GM21717 (cell line): ENCODE results near the gene RPL5.

Experiments
- ATAC-seq: cut with Tn5 transposase; IDR thresholded peaks from one replicate; pipeline ENCODE4 v1.9.1; 2021; ENCODE audit warnings: mild to moderate bottlenecking, moderate library complexity; ENCODE audit not compliant: unreplicated experiment

RPL5 gene

DNA sequence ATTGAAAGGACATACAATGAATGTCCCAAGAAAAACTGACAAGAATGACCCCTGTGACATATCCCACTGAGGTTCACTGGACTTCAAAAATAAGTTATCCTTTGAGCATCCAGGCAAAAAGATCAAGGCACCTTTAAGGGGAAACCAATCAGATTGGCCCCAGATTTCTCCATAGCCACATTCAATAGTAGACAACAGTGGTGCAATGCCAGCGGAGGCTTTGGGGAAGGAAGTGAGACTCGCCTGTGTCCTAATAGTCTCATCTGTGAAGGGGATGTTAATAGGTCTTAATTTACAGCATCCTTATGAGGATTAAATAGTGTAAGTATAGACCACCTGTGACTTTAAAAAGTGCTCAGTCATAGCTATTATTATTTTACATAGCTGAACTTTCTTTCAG lies 21.5 kb downstream of the RPL5 start:
- ATAC-seq = no peak

DNA sequence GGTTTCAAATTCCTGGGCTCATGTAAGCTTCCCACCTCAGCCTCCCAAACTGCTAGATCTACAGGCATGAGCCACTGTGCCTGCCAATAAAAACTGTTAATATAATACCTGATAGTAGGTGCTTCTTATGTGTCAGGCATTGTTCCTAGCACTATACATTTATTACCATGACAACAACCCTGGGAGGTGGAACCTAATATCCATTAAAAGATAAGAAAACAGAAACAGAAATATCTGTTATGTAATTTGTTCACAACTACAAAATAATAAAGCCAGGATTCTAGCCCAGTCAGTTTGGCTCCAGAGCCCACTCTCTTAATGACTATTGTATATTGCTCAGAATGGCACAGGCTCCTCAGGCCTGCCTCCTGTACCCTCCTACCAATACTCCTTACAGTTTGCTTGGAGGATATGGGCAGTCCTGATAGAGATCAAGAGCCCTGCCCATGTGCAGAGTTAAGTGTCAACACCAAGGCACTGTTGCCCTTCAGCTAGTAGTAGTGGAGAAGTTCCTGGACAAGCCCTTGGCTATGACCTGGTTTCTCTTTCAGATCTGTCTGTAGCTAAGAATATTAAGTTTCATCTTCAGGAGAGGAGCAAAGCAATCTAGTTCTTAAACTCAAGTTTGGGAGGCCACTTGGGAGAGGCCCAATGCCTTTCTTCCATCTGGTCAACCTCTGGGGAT lies 22.4 kb downstream of the RPL5 start:
- no peak for ATAC-seq

DNA sequence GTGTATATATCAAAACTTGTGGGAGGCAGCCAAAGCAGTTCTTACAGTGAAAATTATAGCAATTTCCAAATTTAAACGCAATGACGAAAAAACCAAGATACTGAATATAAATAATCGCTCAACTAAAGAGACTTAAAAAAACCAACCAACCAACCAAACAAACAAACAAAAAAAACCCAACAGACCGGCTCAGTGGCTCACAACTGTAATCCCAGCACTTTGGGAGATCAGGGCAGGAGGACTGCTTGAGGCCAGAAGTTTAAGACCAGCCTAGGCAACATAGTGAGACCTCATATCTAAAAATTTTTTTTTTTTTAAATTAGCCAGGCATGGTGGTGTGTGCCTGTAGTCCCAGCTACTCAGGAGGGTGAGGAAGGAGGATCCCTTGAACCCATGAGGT lies 23.4 kb downstream of the RPL5 start:
- ATAC-seq = no peak

- ATAC-seq = no peak
Observed at GRCh38 chr1:92857817-92858216, 26.0 kb downstream of the RPL5 start.

DNA sequence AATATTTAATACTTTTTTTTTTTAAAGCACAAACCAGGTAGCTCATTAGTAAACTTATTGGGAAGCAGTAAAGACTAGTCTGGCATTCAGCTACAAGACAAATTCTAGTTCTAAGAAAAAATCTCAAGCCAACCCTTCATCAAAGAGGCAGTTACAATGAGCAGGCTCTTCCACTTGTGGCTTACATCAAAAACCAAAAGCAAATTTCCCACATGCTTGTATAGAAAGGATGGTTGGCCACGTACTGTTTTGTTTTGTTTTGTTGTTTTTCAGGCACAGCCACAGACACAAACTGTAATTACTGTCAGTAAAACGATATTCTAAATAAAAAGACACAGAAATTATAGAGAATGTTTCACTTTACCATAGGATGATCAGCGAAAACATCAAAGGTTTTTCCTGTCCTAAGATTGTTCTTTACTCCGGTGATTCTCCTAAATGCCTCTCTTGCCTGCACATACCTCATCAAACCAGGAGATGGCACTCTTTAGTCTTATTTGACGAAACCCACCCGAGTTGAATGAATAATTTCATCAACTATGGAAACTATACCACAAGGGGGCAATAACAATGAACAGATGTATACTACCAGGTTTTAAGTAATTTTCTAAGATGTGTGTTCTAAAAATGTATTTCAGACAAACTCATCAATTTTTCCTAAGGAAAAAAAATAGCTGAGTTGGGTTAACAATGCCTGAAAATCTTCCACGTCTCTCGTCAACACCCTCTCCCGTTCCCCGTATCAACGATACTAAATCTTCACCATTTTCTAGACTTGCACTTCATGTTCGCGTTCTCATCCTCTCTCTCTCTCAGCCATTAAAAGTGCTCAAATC lies 26.9 kb downstream of the RPL5 start:
- ATAC-seq = no peak

- ATAC-seq = no peak
Observed at GRCh38 chr1:92859400-92860039, 27.7 kb downstream of the RPL5 start.

DNA sequence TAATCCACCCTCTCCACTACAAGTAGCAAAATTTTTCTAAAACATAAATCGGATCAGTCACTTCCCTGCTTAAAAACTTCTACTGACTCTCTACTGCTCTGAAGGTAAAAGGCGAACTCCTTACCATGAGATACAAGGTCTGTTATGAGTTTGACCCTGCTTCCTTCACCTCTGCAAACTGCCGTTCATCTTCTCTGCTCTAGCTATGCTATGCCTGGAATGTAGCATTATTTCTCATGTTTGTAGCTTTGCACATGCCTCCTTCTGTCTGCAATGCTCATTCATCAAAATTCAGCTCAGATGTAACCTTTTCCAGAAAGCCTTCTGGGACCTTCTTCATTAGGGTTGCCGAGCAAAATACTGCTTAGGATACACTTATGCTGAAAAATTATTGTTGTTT lies 30.8 kb downstream of the RPL5 start:
- ATAC-seq = no peak

DNA sequence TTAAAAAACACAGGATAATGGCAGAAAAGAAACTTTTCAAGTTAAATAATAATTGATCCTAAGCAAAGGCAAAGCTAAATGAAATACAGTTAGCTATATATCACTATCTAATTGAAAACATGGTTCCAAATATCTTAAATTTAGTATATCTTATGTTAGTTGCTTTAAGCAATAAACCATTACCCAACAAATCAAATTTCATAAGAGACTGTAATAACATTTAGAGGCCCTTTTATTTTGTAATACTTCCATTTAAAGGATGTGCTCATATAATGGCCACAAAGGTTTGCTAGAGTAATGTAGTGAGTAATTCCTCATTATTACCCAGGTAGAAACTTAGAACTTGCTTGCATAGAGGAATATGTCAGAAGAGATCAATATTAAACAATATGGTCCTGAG lies 32.3 kb downstream of the RPL5 start:
- no peak for ATAC-seq

GRCh38 chr1:92870591-92870990 lies 38.8 kb downstream of the RPL5 start:
- no peak for ATAC-seq

DNA sequence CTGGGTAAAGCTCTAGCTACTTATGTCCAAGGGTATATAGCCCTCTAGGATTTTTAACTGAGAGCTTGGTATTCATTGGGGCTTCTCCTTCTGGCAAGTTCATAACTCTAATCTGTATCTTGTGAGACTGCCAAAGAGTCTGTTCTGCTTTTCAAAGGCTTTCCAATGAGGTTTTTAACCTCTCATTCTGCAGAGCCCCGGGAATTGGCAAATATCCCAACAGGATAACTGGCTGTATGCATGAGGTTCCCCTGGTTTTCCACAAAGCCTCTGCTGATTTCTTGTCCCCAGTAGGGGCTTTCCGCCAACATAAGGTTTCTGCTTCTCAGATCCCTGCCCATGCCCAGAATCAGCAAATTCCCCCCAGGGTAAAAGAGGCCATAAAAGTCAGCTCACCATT lies 40.9 kb downstream of the RPL5 start:
- ATAC-seq = no peak

GRCh38 chr1:92874987-92875386 lies 43.1 kb downstream of the RPL5 start:
- no peak for ATAC-seq

- ATAC-seq = no peak
Observed at GRCh38 chr1:92876351-92876750, 44.5 kb downstream of the RPL5 start.

DNA sequence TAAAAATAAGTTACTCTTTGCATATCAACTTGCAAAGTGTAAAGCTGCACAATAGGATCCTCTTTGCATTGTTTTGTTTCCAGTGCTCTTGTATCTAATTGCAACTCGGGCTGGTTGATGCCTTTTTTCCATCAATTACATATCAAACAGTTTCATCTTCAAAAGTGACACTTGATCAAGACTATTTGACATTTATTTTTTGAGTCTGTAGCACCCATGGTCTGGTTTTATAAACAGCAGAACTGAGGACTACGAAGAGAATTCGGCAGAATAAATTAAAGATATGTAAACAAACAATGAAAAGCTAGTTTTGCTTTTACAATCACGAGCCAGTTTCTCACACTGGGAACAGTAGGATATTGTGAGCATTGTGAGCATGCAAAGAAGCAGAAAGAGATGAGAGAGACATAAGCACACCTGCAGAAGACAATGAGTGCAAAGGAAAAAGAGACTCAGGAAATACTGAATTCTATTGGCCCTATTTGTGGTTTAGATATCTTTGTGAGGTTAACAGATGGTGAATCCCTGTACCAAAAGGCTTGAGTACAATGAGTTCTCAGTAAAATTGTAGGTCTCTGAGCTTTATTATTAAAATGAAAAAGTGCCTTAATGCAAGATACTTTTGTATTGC lies 45.4 kb downstream of the RPL5 start:
- no peak for ATAC-seq

DNA sequence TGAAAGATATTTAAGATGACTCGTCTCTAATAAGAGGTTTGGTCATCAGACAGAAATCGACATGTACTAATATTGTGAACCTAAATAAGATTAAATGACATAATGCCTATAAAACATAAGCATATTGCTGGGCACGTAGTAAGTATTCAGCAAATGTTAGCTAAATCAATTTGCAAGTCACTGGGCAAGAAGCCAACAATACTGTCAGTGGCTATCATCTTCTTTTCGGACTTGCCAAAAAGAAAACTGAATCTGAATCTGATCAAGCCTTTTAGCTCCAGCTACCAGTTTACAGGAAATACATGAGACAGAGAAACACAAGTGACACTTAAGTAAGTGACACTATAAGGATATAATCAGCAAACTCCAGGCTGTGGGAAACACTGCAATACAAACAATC lies 46.0 kb downstream of the RPL5 start:
- no peak for ATAC-seq

DNA sequence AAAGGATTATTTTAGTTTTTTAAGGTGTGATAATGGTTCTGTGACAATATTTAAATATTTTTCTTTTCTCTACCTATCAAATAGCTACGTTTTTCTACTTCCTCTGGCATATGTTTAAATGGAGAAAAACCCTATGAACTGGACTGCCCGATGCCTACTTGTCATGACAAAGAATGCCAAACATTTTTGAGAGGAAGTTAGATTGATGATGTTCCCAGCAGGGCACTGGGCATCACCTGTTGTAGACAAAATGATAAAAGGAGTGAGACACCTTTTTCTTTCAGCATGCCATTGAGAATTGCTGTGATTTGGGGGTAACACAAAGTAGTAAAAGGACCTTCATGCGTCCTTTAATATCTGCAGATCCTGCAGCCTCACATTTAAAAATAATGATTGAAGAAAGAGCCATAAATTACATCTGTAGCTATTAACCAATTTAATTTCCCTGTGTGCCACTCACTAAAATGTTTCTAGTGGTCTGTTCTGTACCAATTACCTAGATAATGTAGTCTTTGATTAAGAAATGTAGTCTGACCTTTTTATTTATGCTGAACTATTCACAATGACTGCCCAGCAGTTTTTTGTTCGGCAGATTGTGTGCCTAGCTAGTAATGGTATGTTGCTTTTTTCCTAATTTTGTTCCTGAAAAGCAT lies 47.6 kb downstream of the RPL5 start:
- ATAC-seq = no peak

DNA sequence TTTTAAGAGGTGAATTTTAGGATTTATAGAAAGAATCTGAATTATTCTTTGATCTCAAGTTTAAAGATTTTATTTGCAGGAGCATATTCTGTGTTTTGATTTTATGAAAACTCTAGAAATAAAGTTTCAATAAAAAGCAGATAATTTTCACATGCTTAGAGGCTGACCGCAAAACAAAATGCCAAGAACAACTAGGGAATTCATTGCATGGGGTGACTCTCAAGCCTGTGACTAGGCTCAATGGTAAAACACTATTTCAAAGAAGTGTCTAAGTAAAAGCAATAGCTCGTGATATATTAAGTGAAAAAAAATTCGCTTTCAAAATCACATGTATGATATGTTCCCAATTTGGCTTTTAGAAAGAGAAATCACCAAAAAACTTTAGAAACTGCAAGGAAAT lies 49.6 kb downstream of the RPL5 start:
- ATAC-seq = no peak

- ATAC-seq = no peak
Observed at GRCh38 chr1:92882819-92883218, 51.0 kb downstream of the RPL5 start.

GRCh38 chr1:92883297-92883696 lies 51.5 kb downstream of the RPL5 start:
- ATAC-seq = no peak

DNA sequence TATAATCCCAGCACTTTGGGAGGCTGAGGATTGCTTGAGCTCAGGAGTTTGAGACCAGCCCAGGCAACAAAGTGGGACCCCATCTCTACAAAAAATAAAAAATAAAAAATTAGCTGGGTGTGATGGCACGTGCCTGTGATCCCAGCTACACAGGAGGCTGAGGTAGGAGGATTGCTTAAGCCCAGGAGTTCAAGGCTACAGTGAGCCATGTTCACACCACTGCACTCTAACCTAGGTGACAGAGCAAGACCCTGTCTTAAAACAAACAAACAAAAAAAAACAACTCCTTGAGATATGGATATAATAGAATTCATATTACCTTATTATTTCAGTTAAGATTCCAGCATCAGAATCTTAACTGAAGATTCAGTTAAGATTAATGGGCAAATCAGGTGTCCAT lies 52.4 kb downstream of the RPL5 start:
- ATAC-seq = no peak

DNA sequence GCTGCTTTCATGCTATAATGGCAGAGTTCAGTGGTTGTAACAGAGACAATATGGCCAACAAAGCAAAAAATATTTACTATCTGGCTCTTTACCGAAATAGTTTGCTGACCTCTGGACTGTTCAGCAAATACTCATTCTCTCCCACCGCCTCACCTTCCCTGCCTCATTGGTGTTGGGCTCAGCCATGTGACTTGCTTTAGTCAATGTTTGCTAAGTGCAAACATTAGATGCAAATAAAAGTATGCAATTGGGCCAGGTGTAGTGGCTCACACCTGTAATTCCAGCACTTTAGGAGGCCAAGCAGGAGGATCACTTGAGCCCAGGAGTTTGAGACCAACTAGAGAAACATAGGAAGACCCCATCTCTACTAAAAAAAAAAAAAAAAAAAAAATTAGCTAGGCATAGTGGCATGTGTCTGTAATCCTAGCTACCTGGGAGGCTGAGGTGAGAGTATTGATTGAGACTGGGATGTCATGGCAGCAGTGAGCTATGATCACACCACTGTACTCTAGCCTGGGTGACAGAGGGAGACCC lies 55.1 kb downstream of the RPL5 start:
- no peak for ATAC-seq

DNA sequence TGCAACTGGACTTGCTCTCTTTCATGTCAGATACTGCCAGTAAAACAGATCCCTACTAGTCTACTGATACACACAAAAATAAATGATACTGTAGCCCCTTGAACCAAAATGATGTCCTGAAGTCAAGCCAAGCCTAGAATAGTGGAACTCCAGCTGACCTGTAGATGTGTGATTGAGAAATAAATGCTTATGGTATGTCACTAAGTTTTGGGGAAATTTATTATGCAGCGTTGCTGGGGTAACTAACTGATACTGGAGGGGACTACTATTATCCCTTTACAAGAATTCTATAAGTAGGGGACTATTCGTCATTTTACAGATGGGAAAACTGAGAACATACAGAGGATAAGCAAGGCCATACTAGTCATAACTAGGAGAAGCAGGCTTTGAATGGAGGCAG lies 55.6 kb downstream of the RPL5 start:
- no peak for ATAC-seq
